GM18519 (cell line): ENCODE measurements around the gene DICER1.

Source experiments
- ATAC-seq: cut with Tn5 transposase; IDR thresholded peaks from one replicate; pipeline ENCODE4 v1.9.1; 2021; ENCODE audit warnings: mild to moderate bottlenecking, moderate library complexity; ENCODE audit not compliant: unreplicated experiment, low FRiP score

The DICER1 gene

GRCh38 chr14:95095996-95096395 lies 61.3 kb downstream of the DICER1 start:
- no peak for ATAC-seq

DNA sequence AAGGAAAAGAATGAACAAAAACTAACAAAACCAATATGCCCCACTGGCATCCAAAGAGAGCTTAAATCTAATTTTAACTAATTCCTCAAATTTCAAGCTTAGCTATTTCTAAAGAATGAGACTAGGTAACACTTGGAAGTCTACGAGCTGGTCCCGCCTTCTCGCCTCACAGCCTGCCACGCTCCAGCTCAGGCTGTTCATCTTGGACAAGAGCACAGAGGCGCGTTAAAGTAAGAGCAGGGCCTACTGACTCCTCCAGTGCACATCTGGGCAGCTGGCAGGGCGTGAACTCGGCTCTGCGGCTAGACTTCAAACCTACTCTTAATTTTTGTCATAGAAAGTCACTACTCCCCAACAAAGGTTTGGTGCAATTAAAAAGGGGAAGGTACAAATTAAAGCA lies 64.6 kb downstream of the DICER1 start:
- no peak for ATAC-seq

GRCh38 chr14:95091581-95091980 lies 65.7 kb downstream of the DICER1 start:
- no peak for ATAC-seq

GRCh38 chr14:95088665-95089064 lies 68.7 kb downstream of the DICER1 start:
- ATAC-seq, result no peak

GRCh38 chr14:95087619-95088018 lies 69.7 kb downstream of the DICER1 start:
- ATAC-seq, result no peak

DNA sequence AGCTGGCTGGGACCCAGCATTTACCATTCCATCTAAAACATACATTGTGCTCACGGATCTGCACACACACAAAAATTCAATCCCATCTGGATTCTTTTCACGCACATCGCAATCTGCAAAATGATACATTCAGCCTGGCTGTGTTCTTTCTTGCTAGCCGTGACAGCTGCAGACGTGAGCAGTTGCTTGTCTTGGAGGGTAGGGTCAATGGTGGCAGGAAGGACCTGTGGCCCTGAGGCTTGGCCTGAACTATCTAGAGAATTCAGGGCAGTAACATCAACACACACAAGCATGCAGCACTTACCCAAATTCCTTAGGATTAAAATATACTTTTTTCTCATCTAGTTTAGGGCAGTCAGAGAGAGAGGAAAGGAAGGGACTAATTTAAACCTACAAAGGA lies 72.0 kb downstream of the DICER1 start:
- ATAC-seq, result no peak

DNA sequence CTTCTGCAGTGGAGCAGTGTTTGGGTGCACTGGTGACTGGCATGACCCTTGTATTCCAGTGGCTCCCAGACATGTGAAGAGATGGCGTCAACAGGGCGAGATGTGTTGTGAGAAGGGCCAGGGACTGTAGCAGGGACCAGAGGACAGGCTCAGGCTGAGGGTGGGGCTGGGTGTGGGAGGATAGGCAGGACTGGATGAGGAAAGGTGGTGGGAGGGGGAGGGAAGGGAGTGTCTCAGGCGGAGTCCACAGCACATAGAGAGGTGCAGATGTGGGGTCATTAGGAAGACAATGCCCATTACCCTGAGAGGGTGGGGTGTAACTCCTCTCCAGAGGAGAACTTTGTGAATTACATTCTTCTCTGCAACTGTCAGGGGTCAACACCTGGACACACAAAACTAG lies 78.5 kb downstream of the DICER1 start:
- no peak for ATAC-seq

GRCh38 chr14:95077345-95077744 lies 80.0 kb downstream of the DICER1 start:
- no peak for ATAC-seq

GRCh38 chr14:95075789-95076188 lies 81.5 kb downstream of the DICER1 start:
- ATAC-seq, result no peak

GRCh38 chr14:95073947-95074346 lies 83.4 kb downstream of the DICER1 start:
- no peak for ATAC-seq

DNA sequence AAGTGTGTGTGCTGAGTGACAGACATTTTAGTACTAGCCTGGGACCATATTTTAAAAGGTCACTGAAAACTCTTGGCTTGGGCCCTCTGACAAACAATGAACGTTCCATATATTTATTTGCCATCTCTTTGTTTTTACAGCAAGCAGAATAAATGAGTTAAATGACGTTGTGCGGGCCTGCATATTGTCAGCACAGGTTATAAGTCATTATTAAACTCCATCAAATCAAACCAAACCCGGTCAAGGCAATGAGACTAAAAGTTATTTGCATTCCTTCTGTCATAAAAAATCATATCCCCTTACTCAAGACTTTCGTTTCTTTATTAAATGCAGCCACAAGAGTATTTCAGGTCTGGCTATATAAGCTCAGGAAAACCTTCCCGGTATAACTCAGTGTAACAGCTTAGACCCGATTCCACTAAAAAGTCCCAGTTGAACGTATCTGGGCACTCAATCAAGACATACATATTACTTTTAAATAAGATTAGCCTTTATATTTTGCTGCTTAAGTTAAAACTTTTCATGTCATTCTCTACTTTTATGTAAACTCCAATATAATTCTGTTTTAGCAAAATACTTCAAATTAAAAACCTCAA lies 84.9 kb downstream of the DICER1 start:
- ATAC-seq, result no peak

DNA sequence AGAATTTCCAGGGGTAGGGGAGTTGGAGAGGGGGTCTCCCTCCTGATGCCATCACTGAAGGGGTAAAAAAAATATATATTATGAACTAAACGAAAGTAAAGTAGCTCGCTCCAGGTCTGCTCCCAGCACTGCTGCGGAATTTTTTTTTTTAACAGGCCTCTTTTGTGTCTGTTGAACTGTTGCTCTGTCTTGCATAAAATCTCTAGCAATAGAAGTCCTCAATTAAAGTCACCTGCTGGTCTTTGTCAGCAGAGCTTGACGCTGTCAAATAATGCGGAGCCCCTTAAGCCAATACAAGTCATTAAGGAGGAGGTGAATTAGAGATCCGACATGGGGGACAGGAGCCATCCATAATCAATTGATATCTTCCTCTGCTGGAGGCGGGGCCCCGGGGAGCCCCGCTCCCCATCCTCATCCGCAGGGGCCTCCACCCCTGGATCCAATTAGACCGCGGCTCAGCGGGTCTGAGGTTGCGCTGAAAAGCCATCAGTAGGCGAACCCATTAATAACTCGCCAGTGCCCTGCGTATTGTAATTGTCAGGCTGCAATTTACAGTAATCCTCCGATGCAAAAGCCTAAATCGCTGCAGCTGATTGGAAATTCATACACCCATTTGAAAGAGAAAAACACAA lies 85.6 kb downstream of the DICER1 start:
- ATAC-seq, result no peak

- ATAC-seq, result no peak
These were observed 86.4 kb downstream of the DICER1 start for GRCh38 chr14:95070748-95071435.

DNA sequence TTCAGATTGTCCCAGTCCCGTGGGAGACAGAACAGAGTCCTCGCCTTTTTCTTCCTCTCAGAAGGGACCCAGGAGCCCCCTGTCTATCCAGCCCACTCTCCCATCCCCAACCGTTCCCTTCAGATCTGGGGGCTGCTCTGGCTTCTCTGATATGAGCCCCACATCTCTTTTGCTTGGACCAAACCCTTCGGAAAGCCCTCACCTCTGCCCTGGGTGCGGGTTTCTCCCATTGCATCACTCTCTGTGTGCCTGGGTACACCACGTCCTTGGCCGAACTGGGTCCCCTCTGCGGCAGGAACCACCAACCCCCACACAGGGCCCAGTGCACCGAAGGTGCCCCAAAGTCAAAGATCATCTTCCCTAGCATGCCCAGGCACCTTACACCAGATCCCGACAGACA lies 87.8 kb downstream of the DICER1 start:
- no peak for ATAC-seq

DNA sequence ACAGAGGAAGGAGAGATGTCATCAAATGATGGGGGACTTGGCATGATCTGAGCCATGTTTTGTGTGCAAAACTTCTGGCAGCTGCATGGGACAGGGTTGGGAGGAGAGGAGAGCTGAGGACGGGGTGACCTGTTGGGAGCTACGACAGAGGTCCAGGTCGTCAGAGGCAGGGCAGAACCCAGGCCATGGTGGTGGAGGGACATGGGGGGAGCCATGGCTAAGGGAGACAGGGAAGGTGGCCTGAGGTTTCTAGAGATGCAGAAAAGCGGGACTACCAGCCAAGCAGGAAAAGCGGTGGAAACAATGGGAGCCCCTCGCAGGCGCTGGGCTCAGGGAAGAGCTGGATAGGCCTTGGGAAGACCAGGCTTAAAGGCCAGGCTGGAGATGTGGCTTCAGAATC lies 88.3 kb downstream of the DICER1 start:
- ATAC-seq, result no peak

DNA sequence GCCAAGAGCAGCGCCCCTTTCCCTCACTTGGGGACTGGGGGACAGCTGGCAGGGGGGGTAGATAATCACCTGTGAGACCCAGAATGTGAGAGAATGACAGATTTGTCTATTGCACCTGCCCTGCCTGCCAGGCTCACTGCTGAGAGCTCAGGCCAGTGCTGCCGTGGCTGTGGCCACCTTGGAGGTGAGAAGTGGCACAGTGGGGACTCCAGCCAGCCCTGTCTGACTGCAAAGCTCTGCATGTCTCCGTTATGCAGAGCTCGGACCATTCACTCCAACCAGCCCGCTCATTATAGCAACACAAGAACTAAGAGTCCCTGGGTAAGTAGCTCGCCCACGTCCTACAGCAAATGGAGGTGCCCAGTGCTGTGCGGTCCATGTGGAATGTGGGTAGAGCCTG lies 88.8 kb downstream of the DICER1 start:
- ATAC-seq, result no peak

DNA sequence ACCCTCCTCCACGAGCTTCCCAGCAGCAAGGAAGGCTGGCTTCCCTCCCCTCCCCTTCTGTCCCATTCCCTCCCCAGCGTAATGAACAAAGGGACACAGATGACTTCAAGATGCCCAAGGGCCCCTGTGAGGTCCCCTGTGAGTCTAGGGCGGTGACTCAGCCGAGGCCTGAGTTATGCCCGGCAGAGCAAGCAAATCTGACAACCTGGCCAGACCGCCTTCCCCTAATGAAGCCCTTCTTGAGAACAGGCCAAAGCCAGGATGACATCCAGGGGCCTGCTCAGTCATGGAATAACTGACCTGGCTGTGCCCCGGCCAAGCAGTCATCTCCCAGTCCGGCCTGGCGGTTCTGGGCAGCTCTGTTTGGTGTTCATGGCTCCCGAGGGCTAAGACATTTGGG lies 89.2 kb downstream of the DICER1 start:
- ATAC-seq, result no peak

DNA sequence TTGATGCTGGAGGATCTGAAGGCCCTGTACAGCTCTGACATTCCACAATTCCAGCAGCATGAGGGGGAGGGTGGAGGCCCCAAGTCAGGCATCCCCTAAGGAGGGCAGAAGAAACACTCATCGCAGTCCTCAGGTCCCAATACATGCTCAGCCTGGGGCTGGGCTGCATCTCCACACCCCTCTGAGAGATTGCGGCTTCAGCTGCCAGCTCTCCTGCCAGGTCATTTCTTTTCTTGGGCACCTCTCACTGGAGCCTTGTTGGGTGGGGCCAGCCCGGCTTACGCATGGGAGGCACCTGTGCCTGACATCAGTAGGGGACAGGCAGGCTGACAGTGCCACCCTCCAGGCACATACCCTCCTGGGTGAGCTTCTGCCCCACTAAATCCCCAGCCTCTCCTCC lies 89.8 kb downstream of the DICER1 start:
- no peak for ATAC-seq

DNA sequence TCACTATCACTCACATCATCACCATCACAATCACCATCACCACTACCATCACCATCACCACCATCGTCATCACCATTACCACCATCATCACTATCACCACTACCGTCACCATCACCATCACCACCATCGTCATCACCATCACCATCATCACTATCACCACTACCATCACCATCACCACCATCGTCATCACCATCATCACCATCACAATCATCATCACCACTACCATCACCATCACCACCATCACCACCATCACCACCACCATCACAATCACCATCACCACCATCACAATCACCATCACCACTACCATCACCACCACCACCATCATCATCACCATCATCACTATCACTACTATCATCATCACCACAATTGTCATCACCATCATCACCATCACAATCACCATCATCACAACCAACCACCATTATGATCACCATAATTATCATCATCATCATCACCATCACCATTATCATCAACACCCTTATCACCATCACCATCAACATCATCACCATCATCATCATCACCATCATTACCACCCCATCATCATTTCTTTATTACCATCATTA lies 90.8 kb downstream of the DICER1 start:
- no peak for ATAC-seq

DNA sequence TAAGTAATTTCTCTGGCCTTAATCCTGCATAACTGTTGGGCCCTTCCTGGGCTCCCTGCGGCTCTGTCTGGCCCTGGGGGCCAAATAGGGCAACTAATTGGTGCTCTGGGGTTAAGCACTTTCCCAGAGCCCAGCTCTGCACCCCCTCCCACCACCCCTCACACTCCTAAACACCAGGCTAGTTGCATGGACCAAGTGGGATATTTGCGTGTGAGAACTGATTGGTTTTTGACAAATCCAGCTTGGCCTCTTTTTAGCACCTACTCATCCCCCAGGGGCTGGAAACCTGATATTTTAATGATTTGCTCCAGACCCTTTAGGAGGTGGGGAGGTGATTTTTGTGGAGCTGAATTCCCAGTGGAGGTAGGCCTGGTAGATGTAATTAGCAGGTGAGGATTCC lies 91.9 kb downstream of the DICER1 start:
- ATAC-seq, result no peak

DNA sequence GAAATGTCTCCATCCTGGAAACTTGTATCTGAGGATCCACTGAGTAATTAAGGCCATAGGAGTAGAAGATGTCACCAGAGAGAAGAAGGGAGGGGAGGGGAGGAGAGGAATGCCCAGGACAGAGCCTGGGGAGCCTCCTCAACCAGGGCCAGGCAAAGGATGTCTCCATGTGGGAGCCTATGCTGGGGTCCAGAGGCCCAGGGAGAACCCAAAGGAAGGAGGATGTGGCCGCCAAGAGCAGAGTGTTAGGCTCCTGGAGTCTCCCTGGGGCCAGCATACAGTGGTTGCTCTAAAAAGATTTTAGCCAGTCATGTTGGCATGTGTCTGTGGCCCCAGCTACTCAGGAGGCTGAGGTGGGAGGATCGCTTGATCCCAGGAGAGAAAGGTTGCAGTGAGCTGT lies 92.6 kb downstream of the DICER1 start:
- no peak for ATAC-seq

DNA sequence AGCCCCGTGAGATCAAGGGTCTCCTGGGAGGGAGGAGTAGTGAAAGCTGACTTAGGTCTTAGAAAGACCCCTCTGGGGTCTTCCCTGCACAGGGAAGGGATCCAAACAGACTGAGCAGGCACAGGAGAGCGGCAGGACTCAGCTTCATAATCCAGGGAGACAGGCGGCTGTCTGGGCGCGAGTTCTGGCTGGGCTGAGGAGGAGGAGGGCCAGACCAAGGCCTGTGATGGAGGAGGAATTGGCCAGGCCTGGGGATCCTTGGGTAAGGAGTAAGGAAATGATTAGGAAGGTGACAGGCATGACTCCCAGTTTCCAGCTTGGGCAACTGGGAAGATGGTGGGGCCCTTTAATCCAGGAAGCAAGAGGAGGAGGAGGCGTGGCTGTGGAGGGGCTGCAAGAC lies 93.1 kb downstream of the DICER1 start:
- no peak for ATAC-seq
